Measurements from ENCODE around the gene MYL6B.

MYL6B gene

GRCh38 chr12:56124133-56124532, 28.3 kb upstream of the MYL6B start:
- ATAC-seq: no peak

- no peak for ATAC-seq
These were observed 25.6 kb upstream of the MYL6B start for GRCh38 chr12:56126732-56127239.

- ATAC-seq: no peak
These were observed 24.9 kb upstream of the MYL6B start for GRCh38 chr12:56127485-56127887.

- ATAC-seq: peak; percentile 95 to 97
These were observed 24.3 kb upstream of the MYL6B start, which contains the start of gene ESYT1 for GRCh38 chr12:56127888-56128669. ESYT1 (plus strand) TSS chr12:56128267; CDS start chr12:56128320, 53 bp downstream.

GRCh38 chr12:56128670-56129205, 23.6 kb upstream of the MYL6B start:
- no peak for ATAC-seq

- peak; percentile 2 to 6 for ATAC-seq
These were observed 23.0 kb upstream of the MYL6B start for GRCh38 chr12:56129206-56129941.

- ATAC-seq: no peak
These were observed 22.4 kb upstream of the MYL6B start for GRCh38 chr12:56129942-56130495.

- no peak for ATAC-seq
These were observed 21.5 kb upstream of the MYL6B start for GRCh38 chr12:56130876-56131275.

GRCh38 chr12:56134897-56135296, 17.5 kb upstream of the MYL6B start:
- peak; percentile 51 to 57 for ATAC-seq

GRCh38 chr12:56137853-56138571, 14.4 kb upstream of the MYL6B start:
- ATAC-seq: no peak

GRCh38 chr12:56141946-56142784, 10.2 kb upstream of the MYL6B start:
- ATAC-seq: no peak

- ATAC-seq: peak; percentile 53 to 74
These were observed 9.2 kb upstream of the MYL6B start for GRCh38 chr12:56143217-56143616.

GRCh38 chr12:56143870-56144269, 8.5 kb upstream of the MYL6B start:
- no peak for ATAC-seq

GRCh38 chr12:56145217-56145616, 7.2 kb upstream of the MYL6B start:
- no peak for ATAC-seq

- ATAC-seq: no peak
These were observed 5.6 kb upstream of the MYL6B start for GRCh38 chr12:56146492-56147460.

GRCh38 chr12:56150563-56150962, 1.8 kb upstream of the MYL6B start:
- ATAC-seq: no peak

GRCh38 chr12:56151672-56152131, 685 bp upstream of the MYL6B start:
- peak; percentile 74 to 77 for ATAC-seq

- ATAC-seq: no peak
These were observed 630 bp downstream of the MYL6B start for GRCh38 chr12:56152756-56153677.

GRCh38 chr12:56153678-56154065, 1.3 kb downstream of the MYL6B start:
- ATAC-seq: no peak

Measured in activated CD4-positive, CD25-positive, alpha-beta regulatory T cell treated with anti-CD3 and anti-CD28 coated beads, Interleukin-2, amount 50 U/mL, for 24 hours (primary cell).